GM19438 (cell line): ENCODE measurements around the gene TWIST2.

Source experiments
- ATAC-seq: cut with Tn5 transposase; IDR thresholded peaks from one replicate; pipeline ENCODE4 v1.9.1; 2021; ENCODE audit warnings: low read depth; ENCODE audit not compliant: unreplicated experiment

Gene TWIST2

GRCh38 chr2:238855891-238856580 is 8.2 kb downstream of the TWIST2 start:
- ATAC-seq, result no peak

GRCh38 chr2:238856713-238857567 is 9.1 kb downstream of the TWIST2 start:
- no peak for ATAC-seq

- no peak for ATAC-seq
Observed at GRCh38 chr2:238857959-238858358, 10.1 kb downstream of the TWIST2 start.

- ATAC-seq, result no peak
Observed at GRCh38 chr2:238859636-238860347, 11.9 kb downstream of the TWIST2 start.

- no peak for ATAC-seq
Observed at GRCh38 chr2:238861013-238861730, 13.3 kb downstream of the TWIST2 start.

GRCh38 chr2:238861766-238862315 is 14.0 kb downstream of the TWIST2 start:
- no peak for ATAC-seq

GRCh38 chr2:238862701-238863100 is 14.8 kb downstream of the TWIST2 start:
- no peak for ATAC-seq

DNA sequence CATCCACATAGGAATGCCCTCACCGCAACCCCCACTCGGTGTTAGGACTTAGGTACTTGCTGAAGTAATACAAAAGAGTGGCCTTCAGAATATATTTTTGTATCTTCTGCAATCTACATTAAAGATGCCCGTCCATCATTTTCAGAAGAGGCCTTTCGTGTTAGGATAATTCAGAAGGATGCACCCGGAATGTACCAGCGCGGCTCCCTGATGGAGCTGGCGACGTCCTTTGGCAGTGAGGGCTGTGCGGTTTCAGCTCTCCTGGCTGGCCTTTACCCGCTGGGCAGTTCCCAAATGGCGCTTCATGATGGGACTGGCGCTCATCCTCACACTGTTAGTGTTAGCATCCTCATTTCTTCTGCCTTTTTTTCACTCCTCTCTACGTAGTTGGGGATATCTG is 15.3 kb downstream of the TWIST2 start:
- ATAC-seq, result no peak

DNA sequence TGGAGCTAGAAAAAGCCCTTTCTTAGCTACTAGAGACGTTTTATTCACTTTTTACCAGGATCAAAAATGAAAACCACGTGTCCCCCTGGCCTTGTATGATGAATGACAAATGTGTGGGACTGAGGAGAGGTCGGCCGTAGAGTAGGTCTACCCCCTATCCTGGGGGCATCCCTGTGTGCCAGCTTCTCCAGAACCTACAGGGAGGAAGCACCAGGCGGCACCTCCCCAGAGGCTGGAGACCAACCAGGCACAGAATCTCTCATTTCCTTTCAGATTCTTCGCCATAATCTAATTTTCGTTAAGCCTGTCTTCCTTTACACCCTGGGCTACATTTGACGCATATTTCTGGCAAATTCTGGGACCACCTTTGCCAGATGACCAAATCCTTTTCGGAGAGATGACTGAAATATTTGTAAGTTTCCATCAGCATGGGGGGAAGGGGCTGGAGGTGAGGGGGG is 15.9 kb downstream of the TWIST2 start:
- ATAC-seq, result no peak

- no peak for ATAC-seq
Observed at GRCh38 chr2:238864207-238865014, 16.5 kb downstream of the TWIST2 start.

GRCh38 chr2:238865015-238865719 is 17.3 kb downstream of the TWIST2 start:
- no peak for ATAC-seq

DNA sequence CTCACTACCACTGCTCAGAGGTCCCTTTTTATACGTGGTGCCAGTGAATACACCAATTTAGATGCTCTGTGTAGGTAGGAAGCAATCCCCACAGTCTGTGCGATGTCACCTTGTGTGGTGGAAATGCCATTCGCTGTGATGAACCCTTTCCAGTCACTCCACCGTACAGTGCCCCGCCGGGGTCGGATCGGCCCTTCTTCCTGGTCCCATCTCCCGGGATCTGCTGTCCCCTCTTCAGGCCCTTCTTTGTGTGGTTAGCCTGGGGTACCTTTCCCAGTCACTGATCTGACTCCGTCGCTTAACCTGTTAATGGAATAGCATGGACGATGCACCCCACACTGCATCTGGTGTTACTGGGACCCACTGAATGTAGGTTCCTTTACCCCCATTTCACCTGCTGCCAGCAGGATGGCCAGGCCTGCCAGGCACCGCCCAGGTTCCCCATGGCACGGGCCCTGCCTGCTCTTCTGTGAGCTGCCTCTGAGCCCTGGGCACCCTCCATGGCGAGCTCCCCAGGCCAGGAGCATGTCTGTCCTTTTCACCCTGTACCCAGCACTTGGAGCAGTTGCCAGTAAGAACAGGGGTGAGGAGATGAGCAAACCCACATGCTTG is 18.0 kb downstream of the TWIST2 start:
- ATAC-seq, result no peak

DNA sequence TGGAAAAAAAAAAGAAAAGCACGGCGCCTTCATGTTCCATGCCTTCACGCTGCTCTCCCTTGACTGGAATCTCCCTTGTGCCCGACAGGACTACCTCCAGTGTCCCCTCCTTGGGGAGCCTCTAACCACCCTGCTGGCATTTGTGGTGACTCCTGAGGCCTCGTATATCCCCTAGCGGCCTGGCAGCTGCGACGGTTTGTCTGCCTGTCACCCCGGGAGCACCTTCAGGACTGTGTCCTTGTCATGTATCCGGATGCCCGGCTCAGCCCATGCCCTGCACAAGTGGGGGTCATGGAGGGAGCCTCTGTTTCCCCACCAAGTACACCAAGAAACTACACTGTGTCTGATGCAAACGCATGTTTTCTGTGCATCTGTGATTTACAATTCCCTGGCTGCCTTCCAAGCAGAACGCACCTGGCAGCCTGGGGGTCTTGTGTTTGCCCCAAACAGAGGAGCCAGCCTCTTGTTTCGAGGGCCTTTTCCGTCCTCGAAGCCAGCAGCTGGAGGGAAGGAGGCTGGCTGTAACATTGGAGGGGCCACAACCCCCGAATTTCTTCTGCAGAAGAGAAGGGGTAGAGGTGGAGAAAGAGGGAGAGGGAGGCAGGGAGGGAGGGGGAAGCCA is 18.9 kb downstream of the TWIST2 start:
- no peak for ATAC-seq

DNA sequence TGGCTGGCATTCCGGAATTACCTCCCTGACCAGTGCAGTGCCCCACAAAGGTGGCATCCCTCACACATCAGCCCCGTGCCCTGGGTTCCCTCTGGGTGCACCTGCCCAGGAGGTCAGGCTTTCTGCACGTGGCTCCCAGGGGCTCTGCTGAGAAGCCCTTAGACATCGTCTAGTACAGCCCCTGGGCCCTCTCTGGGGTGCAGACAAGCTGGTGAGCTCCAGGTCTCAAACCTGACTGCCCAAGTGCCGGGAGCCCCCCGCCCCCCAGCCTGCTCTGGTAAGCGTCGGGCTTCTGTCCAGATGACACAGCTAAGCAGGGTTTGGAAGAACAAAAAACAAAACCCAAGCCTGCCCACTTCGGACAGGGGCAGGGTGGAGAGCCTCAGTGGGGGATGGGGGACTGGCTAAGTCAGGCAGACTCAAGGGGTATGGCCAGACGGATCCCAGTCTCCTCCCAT is 20.2 kb downstream of the TWIST2 start:
- no peak for ATAC-seq

DNA sequence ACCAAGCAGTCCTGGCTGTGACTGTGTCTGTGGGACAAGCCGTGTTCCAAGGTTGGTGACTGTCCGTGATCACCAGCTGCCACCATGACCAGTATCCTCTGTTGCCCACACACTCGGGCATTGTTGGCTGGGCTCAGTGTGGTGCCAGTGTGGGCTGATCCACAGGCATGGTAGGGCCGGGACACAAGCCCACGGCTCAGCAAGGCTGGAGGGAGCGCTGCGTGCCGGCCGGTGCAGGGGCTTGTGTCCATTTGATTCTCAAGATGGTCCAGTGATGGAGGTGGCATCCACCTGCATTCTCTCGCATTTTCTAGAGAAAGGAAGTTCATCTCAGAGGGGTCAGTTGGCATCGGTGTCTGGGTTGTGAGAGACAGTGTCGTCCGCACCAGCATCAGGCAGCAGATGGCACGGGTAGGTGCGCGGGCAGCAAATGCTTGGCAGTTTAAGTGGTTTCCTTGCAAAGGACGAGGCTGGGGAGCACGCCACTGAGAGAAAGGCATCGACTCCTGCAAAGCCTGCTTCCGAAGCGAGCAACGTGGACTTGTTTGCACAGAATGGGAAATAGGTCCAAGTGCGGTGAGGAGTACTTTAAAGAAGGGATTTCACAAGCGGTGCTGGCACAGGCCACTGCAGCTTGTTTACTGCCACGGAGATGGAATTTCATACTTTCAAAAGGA is 20.9 kb downstream of the TWIST2 start:
- ATAC-seq, result no peak

- ATAC-seq, result no peak
Observed at GRCh38 chr2:238869293-238870124, 21.6 kb downstream of the TWIST2 start.
